GM12878 (cell line): ENCODE data around the gene PACS1. TPM values are rescaled to one million over a fixed set of nuclear protein-coding genes. Genes with fewer than 3 reads are reported as not detected.
A peak's percentile ranks its signal among the peaks of the same experiment; 100 is the strongest.

ENCODE experiments used
- ATAC-seq: fragments of 200-7000 bp; cut with Tn5 transposase; 3 replicates; pipeline ENCODE4 v1.9.1; 2020; ENCODE audit warnings: mild to moderate bottlenecking, moderate library complexity
- BruUV-seq: library from RNA; stranded (reverse); fragments of 400-500 nt; replicated peaks from 2 replicates; lab custom pipeline; 2021; lab: Mats Ljungman, UMichigan
- CTCF ChIA-PET: fragments of 300-600 bp; sonication (Branson Sonifier 250); formaldehyde crosslinking; extraction: SDS; loops from one replicate; lab custom pipeline; 2021; ENCODE audit warnings: inconsistent platforms; lab: Yijun Ruan, JAX
- POLR2A ChIA-PET: fragments of 350-600 bp; formaldehyde crosslinking; extraction: SDS; loops from one replicate; lab custom pipeline; 2021; ENCODE audit warnings: inconsistent platforms; lab: Charles Lee
- RAD21 ChIA-PET: fragments of 300-600 bp; sonication (Branson Sonifier 250); formaldehyde crosslinking; loops from one replicate; lab custom pipeline; 2023; ENCODE audit warnings: antibody characterized with exemption; ENCODE audit not compliant: unreplicated experiment; lab: Charles Lee
- SMC1A ChIA-PET: fragments of 300-600 bp; sonication (Branson Sonifier 250); formaldehyde crosslinking; loops from one replicate; lab custom pipeline; 2023; ENCODE audit not compliant: unreplicated experiment, uncharacterized antibody; lab: Charles Lee
- DNase-seq: peaks from one replicate; pipeline ENCODE4 v3.0.0-alpha.2; 2011; ENCODE audit warnings: low read depth, low spot score
- FAIRE-seq: peaks from 3 replicates; lab custom pipeline; 2011; peaks lifted over from hg19 to GRCh38; lab: Jason Lieb, UNC
- H2AFZ ChIP-seq: 2 replicates; pipeline ENCODE4 v1.6.0; 2011; ENCODE audit warnings: low read depth, low read length, control low read depth; ENCODE audit not compliant: control insufficient read depth
- H3K27ac ChIP-seq: 2 replicates; pipeline ENCODE4 v1.5.1; 2011; ENCODE audit warnings: control low read depth; ENCODE audit not compliant: control insufficient read depth, insufficient read depth
- H3K27me3 ChIP-seq, 2 experiments: replicated peaks in 1 of 2; 2 replicates each; pipeline versions ENCODE4 v1.6.0 to v1.6.1; 2011; ENCODE audit warnings: low read length in 1 of 2; ENCODE audit not compliant: control insufficient read depth in 2 of 2, insufficient read depth in 2 of 2
- H3K36me3 ChIP-seq, 2 experiments: 2 replicates each; pipeline ENCODE4 v1.5.1; 2011; ENCODE audit warnings: low read length in 1 of 2; ENCODE audit not compliant: control insufficient read depth in 2 of 2, insufficient read depth in 2 of 2
- H3K4me1 ChIP-seq: 2 replicates; pipeline ENCODE4 v1.6.1; 2011; ENCODE audit warnings: mild to moderate bottlenecking, low read length, moderate library complexity, mixed read lengths; ENCODE audit not compliant: control insufficient read depth, insufficient read depth
- H3K4me2 ChIP-seq: 2 replicates; pipeline ENCODE4 v1.6.0; 2011; ENCODE audit warnings: control low read depth; ENCODE audit not compliant: control insufficient read depth, insufficient read depth
- H3K4me3 ChIP-seq: fragments of 200-600 bp; sonication (generic); 2 replicates; pipeline ENCODE4 v1.5.1; 2016
- H3K79me2 ChIP-seq: 2 replicates; pipeline ENCODE4 v1.6.0; 2011; ENCODE audit warnings: low read length; ENCODE audit not compliant: control insufficient read depth, insufficient read depth
- H3K9ac ChIP-seq: 2 replicates; pipeline ENCODE4 v1.8.0; 2011; ENCODE audit warnings: low read length, control low read depth, mixed read lengths; ENCODE audit not compliant: control insufficient read depth, insufficient read depth
- H3K9me3 ChIP-seq: replicated peaks from 3 replicates; pipeline ENCODE4 v1.5.1; 2011; ENCODE audit warnings: mild to moderate bottlenecking, low read length; ENCODE audit not compliant: control insufficient read depth, insufficient read depth
- H4K20me1 ChIP-seq: 2 replicates; pipeline ENCODE4 v1.6.0; 2011; ENCODE audit not compliant: control insufficient read depth, insufficient read depth
- CBX5 ChIP-seq: sonication (generic); IDR thresholded peaks from 2 replicates; pipeline ENCODE4 v1.6.1; 2016; ENCODE audit warnings: low read depth, moderate library complexity, mild to moderate bottlenecking, inconsistent platforms
- CHD4 ChIP-seq: fragments of 200-600 bp; sonication (generic); IDR thresholded peaks from 2 replicates; pipeline ENCODE4 v1.6.1; 2016; ENCODE audit warnings: mild to moderate bottlenecking
- CREB1 ChIP-seq: IDR thresholded peaks from 2 replicates; pipeline ENCODE4 v1.6.1; 2012; ENCODE audit warnings: low read depth, mild to moderate bottlenecking, inconsistent platforms
- FOXM1 ChIP-seq: IDR thresholded peaks from 2 replicates; pipeline ENCODE4 v1.6.1; 2012; ENCODE audit warnings: low read depth, mild to moderate bottlenecking, inconsistent platforms, low read length, moderate library complexity
- HCFC1 ChIP-seq: fragments of 150-350 bp; IDR thresholded peaks from 2 replicates; pipeline ENCODE4 v1.6.1; 2014; ENCODE audit warnings: low read length
- HDAC2 ChIP-seq: fragments of 200-600 bp; sonication (generic); IDR thresholded peaks from 2 replicates; pipeline ENCODE4 v1.6.1; 2017
- IKZF2 ChIP-seq, 2 experiments: fragments of 450-650 bp; IDR thresholded peaks; 2 replicates each; pipeline ENCODE4 v1.6.1; 2017; ENCODE audit warnings: mild to moderate bottlenecking in 2 of 2, moderate library complexity in 2 of 2
- NFXL1 ChIP-seq: fragments of 450-650 bp; IDR thresholded peaks from 2 replicates; pipeline ENCODE4 v1.6.1; 2017; ENCODE audit warnings: antibody characterized with exemption, mild to moderate bottlenecking, borderline replicate concordance
- NR2C1 ChIP-seq: fragments of 450-650 bp; IDR thresholded peaks from 2 replicates; pipeline ENCODE4 v1.6.1; 2017; ENCODE audit warnings: antibody characterized with exemption, mild to moderate bottlenecking, moderate library complexity
- STAT1 ChIP-seq: fragments of 450-650 bp; conservative IDR thresholded peaks from 2 replicates; pipeline ENCODE4 v1.6.1; 2014; ENCODE audit warnings: antibody characterized with exemption, mild to moderate bottlenecking
- WRNIP1 ChIP-seq: IDR thresholded peaks from 2 replicates; pipeline ENCODE4 v1.6.1; 2011; ENCODE audit warnings: low read depth, low read length, improper control_type of control experiment, borderline replicate concordance
- WGBS: methylation state at CpG from one replicate; pipeline ENCODE4 v1.1.6; 2016; ENCODE audit warnings: low lambda C conversion rate; ENCODE audit not compliant: insufficient replicate concordance, insufficient coverage; ENCODE audit errors: missing lambda C conversion rate; 5-methylcytosine and 5-hydroxymethylcytosine counted together
- in situ Hi-C: fragments of 300-500 bp; cut with MboI; formaldehyde crosslinking; loops from 9 replicates; pipeline ENCODE4 v1.14.3; 2018; ENCODE audit warnings: mixed read lengths
- intact Hi-C: fragments of 100-400 bp; cut with micrococcal nuclease; formaldehyde crosslinking; loops from one replicate; pipeline ENCODE4 v1.14.2; 2022; ENCODE audit not compliant: unreplicated experiment
- polyA plus RNA-seq, 11 experiments: library from polyadenylated mRNA; depleted of rRNA in 4 of 11; unstranded in 6 of 11; stranded (reverse) in 5 of 11; fragments of >200 nt; fragmentation: Nextera tagmentation in 4 of 11; fragmentation: Illumina TruSeq in 1 of 11; extraction: Ambion mirVana in 4 of 11; extraction: Trizol in 1 of 11; gene quantifications; 1 replicate in 1 of 11; 2 replicates in 10 of 11; pipeline versions ENCODE4 v1.2.1 to v1.2.3, GENCODE V29; 2011 to 2016; ENCODE audit warnings: inconsistent platforms in 2 of 11, missing spikeins in 2 of 11, low read depth in 1 of 11
- total RNA-seq, 4 experiments: library from RNA; depleted of rRNA in 3 of 4; stranded (reverse); fragments of >200 nt in 3 of 4; fragmentation: Illumina TruSeq in 1 of 4; extraction: Trizol in 1 of 4; gene quantifications; 2 replicates each; pipeline versions ENCODE4 v1.2.1 to v1.2.3, GENCODE V29; 2013 to 2021
- TF ChIP-seq, protein P1 (sequence below): fragments of 450-650 bp; IDR thresholded peaks from 2 replicates; pipeline ENCODE4 v1.6.1; 2018; ENCODE audit warnings: borderline replicate concordance, mild to moderate bottlenecking; ENCODE audit not compliant: partially characterized antibody
- TF ChIP-seq, protein P2 (sequence below): fragments of 450-650 bp; IDR thresholded peaks from 2 replicates; pipeline ENCODE4 v1.6.1; 2014; ENCODE audit warnings: mild to moderate bottlenecking
- TF ChIP-seq, protein P3 (sequence below): IDR thresholded peaks from 2 replicates; pipeline ENCODE4 v1.6.1; 2011; ENCODE audit warnings: mild to moderate bottlenecking, low read depth, low read length, moderate library complexity; ENCODE audit not compliant: insufficient replicate concordance

Gene PACS1
- total and polyA plus RNA-seq, 10 of the 15 experiments (the other 5 are each of a cell fraction or from before 2014, with no cell fraction given): 1.1 to 74.3 (median 17.9) TPM

- TF ChIP-seq, protein P1, sequence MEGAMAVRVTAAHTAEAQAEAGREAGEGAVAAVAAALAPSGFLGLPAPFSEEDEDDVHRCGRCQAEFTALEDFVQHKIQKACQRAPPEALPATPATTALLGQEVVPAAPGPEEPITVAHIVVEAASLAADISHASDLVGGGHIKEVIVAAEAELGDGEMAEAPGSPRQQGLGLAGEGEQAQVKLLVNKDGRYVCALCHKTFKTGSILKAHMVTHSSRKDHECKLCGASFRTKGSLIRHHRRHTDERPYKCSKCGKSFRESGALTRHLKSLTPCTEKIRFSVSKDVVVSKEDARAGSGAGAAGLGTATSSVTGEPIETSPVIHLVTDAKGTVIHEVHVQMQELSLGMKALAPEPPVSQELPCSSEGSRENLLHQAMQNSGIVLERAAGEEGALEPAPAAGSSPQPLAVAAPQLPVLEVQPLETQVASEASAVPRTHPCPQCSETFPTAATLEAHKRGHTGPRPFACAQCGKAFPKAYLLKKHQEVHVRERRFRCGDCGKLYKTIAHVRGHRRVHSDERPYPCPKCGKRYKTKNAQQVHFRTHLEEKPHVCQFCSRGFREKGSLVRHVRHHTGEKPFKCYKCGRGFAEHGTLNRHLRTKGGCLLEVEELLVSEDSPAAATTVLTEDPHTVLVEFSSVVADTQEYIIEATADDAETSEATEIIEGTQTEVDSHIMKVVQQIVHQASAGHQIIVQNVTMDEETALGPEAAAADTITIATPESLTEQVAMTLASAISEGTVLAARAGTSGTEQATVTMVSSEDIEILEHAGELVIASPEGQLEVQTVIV: no peak
Observed at GRCh38 chr11:66218036-66218435, 148.0 kb downstream of the PACS1 start (continued).

GRCh38 chr11:66218846-66219620 is 149.0 kb downstream of the PACS1 start:
- FAIRE-seq (no peak), ATAC-seq (no peak), DNase-seq (no peak)
- in situ Hi-C loops (no loop called here), intact Hi-C loops (no loop called here)
- Histone ChIP-seq H3K4me3 (no peak overlapping the region), H3K27ac (no peak overlapping the region), H3K36me3 (peaks cover 21 to 43% of the 10 kb centered on the region in 2 experiments), H3K79me2 (no peaks in the 10 kb centered on the region), H4K20me1 (no peaks in the 10 kb centered on the region), H3K9me3 (no peaks in the 10 kb centered on the region), H3K4me1 (peaks cover 17% of the 10 kb centered on the region), H3K9ac (no peak overlapping the region), H2AFZ (no peak overlapping the region), H3K27me3 (no peaks in the 10 kb centered on the region), H3K4me2 (no peak overlapping the region)
- WGBS: 97% methylated on average over 17 of the region's 18 CpGs
- CTCF ChIA-PET: interaction anchor here (1.4 to 1.5 kb wide), 2 partner anchors 71 to 78 kb away, joined by 4 read pairs; no protein-coding TSS in a partner anchor
- SMC1A ChIA-PET: no interaction called here
- TF ChIP-seq CBX5: no peak
- TF ChIP-seq WRNIP1: no peak
- TF ChIP-seq IKZF2 (IDR thresholded peaks at IDR 0.05): no peak
- no peak for TF ChIP-seq FOXM1
- no peak for TF ChIP-seq CREB1
- TF ChIP-seq HDAC2: no peak
- no peak for TF ChIP-seq NFXL1
- TF ChIP-seq, protein P2, sequence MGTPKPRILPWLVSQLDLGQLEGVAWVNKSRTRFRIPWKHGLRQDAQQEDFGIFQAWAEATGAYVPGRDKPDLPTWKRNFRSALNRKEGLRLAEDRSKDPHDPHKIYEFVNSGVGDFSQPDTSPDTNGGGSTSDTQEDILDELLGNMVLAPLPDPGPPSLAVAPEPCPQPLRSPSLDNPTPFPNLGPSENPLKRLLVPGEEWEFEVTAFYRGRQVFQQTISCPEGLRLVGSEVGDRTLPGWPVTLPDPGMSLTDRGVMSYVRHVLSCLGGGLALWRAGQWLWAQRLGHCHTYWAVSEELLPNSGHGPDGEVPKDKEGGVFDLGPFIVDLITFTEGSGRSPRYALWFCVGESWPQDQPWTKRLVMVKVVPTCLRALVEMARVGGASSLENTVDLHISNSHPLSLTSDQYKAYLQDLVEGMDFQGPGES: no peak
- TF ChIP-seq STAT1: no peak
- TF ChIP-seq, protein P3, sequence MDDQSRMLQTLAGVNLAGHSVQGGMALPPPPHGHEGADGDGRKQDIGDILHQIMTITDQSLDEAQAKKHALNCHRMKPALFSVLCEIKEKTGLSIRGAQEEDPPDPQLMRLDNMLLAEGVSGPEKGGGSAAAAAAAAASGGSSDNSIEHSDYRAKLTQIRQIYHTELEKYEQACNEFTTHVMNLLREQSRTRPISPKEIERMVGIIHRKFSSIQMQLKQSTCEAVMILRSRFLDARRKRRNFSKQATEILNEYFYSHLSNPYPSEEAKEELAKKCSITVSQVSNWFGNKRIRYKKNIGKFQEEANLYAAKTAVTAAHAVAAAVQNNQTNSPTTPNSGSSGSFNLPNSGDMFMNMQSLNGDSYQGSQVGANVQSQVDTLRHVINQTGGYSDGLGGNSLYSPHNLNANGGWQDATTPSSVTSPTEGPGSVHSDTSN: no peak
- no peak for TF ChIP-seq CHD4
- no peak for TF ChIP-seq NR2C1
- no peak for TF ChIP-seq HCFC1
- TSS peak; percentile 38 for BruUV-seq
- RAD21 ChIA-PET: interaction anchor here (1.8 kb wide), 1 partner anchor 83 kb away, joined by 5 read pairs; no protein-coding TSS in a partner anchor
- POLR2A ChIA-PET: interaction anchor here (0.6 to 0.8 kb wide), 3 partner anchors 17 to 330 kb away, joined by 3 to 7 read pairs (median 5); no protein-coding TSS in a partner anchor
